NCI-H446 treated with DMSO at 0.1 percent for 48 hours (cell line): ENCODE results near the gene GPATCH1.

Source experiments
- DNase-seq: peaks from one replicate; lab custom pipeline; 2025; lab: John Stamatoyannopoulos, UW

The GPATCH1 gene

DNA sequence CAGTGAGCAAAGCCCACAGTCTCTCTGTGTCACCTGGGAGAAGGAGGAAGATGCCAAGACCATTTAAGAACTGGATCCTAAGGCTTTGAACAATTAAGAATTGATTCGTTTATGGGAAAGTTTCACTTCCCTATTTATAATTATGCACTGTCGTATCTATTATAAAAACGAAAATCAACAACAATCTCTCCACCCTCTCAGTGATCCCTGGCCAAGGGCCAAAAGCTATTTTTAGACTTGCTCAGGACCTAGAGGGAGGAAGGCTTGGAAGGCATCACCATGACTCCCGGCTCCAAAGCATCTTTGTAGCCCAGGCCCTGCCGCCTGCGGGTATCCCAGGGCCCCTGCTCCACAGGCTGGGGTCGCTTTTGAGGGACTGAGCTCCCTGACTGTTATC is 17.6 kb upstream of the GPATCH1 start:
- DNase-seq, result no peak

DNA sequence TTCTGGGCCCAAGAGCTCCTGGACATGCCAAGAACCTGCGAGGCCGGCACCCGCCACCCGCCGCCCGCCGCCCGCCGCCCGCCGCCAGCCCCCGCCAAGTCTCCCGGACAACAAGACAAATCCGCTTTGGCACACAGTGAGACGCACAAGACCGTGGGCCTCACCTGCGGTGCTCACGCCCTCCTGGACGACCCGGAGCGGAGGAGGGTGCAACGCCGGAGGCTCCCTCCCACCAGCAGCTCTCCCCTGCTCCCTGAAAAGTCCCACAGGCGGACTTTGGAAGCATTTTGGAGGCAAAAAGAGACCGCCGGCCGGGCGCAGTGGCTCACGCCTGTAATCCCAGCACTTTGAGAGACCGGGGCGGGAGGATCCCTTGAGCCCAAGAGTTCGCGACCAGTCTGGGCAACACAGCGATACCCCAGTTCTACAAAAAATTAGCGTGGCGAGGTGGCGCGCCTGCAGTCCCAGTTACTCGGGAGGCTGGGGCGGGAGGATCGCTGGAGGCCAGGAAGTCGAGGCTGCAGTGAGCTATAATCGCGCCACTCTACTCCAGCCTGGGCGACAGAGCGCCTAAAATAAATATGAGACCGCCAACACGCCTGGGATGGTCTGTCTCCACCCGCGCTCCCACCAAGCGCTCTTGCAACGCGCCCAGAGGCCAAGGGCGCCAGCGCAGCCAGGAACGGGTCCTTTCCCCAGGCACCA is 17.1 kb upstream of the GPATCH1 start:
- no peak for DNase-seq

DNA sequence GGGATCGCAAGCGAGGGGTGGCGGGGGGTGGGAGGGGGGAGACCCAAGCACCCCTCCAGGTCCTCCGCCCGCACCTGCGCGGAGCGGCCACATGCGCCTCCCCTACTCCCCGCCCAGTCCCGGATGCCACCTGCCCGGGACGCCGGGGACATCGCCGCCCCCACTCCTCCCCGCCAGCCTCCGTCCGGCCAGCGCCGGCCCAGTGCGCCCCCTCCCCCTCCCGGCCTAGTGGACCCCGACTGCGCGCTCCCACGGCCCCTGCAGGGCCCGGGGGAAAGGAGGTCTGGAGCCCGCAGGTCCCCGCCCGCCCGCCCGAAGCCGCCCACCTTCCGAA is 16.6 kb upstream of the GPATCH1 start:
- no peak for DNase-seq

DNA sequence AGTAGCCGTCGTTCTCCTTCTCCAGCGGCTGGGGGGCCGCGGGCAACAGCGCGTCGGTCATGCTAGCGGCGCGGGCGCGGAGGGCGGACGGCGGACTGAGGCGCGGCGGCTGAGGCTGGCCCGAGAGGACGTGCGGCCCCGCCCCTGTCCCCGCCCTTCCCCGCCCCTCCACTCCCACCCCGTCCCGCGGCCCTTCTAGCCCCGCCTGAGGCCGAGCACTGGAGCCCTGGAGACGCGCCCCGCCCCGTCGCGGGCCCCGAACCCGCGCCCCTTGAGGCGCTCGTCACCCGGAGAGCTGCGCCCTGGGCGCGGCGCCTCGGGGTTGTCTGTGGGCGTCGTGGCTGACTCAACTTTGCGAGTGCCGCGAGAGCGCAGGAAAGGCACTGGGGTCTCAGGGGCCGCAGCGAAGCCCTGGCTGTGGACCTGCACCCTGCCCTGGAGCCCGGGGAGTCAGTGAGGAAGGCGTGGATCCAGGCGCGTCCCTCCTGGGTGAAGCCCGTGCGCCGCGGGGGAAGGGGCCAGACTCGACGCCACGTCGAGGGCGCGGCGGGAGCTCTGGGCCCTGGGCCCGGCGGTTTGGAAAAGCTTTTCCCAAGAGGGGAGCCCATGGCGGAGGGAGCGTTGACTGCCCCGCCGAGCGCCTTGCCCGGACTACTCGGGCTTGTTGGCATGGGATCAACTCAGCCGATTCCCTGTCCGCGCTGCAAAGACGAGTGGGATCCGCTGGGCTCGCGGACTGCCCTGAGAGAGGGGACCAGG is 16.0 kb upstream of the GPATCH1 start, which contains the start of gene RHPN2:
Gene RHPN2, minus strand, starts transcription at position 97 of the 759 bp plus-strand sequence. Its CDS starts 36 bp downstream, at position 61.
- DNase-seq, result peak; percentile 40

DNA sequence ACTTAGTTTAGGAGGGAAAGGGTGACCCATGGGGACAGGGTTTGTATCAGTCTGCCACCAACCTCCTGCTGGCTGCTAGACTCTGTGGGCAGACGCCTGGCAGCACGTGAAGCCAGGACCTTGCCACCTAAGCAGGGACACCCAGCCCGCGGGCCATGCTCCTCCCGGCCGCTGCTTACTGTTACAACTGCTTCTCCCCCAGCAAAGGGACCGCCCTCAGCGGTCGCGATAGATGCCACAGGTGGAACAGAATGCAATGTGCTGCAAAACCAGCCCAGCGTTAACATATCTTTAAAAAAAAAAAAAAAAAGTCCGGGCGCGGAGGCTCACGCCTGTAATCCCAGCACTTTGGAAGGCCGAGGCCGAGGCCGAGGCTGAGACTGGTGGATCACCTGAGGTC is 14.4 kb upstream of the GPATCH1 start:
- DNase-seq, result no peak

DNA sequence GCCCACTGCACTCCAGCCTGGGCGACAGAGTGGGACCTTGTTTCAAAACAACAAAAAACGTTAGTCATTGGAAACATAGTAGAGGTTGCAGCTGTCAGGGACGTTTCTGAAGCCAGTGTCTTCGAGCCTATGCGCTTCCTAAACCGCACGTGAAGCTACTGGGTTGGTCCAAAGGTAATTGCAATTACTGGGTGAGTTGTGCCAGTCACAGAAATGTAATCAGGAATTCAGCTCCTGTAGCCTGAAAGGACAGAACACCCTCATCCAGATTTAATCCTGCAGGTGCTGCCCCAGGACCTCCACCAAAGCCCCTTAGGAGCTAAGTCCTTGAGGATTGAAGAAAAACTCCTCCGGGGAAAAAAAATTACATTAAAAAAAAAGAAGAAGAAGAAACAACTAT is 13.9 kb upstream of the GPATCH1 start:
- DNase-seq, result no peak

DNA sequence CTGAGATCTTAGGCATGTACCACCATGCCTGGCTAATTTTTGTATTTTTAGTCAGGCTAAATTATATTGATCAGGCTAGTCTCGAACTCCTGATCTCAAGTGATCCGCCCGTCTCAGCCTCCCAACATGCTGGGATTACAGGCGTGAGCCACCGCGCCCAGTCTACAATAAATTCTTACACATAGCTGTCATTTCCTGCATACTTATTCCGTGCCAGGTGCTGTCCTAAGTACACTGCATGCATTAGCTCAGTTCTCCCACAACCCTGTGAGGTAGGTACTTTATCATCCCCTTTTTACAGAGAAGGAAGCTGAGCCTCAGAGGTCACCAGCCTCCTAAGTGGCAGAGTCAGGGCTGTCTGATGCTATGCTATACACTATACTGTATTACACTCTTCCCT is 9.1 kb upstream of the GPATCH1 start:
- DNase-seq, result no peak

DNA sequence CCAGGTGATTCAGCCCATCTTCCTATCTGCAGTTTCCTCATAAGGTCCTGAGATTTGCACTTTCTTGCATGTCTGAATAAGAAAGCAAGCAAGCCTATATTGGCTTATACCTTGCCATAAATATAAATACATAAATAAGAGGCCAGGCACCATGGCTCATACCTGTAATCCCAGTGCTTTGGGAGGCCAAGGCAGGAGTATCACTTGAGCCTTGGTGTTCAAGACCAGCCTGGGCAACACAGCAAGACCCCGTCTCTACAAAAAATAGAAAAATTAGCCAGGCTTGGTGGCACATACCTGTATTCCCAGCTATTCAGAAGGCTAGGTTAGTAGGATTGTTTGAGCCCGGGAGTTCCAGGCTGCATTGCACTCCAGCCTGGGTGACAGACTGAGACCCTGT is 5.5 kb upstream of the GPATCH1 start:
- DNase-seq, result no peak

DNA sequence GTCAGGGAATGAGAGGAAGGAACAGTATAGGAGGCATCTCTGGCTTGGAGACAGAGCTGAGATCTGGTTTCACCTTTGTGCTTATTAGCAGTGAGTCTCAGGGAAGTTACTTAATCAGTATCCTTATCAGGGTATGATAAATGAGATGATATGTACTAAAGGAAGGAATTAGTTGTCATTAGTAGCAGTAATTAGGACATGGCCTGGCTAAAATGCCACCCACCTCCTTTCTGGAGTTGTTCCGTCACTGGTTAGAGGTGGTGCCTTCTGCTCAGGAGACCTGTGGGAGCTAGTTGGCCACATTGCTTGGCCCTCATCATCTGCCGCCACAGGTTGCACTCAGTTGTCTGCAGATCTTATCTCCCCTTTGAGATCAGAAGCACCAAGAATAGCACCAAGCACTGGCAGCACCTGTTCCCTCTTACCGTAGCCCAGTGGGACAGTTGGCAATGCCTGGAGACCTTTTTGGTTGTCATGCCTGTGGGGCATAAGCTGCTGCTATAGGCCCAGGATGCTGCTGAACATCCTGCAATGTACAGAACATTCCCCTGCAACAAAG is 4.7 kb downstream of the GPATCH1 start:
- no peak for DNase-seq

DNA sequence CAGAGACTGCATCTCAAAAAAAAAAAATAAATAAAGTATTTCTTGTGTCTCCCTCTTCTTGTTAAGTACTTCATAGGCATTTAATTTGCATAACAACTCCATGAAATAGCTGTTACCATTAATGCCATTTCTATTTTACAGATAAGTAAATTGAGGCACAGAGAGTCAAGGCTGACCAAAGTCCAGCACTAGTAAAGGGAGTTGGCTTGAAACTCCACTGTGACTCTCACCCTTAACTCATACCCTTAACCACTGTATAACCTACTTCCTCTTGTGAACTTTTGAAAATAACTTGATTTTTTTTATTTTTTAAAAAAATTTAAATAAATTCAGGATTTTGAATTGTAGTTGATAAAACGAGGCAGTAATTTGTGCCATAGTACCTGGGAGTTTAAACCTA is 6.0 kb downstream of the GPATCH1 start:
- no peak for DNase-seq

DNA sequence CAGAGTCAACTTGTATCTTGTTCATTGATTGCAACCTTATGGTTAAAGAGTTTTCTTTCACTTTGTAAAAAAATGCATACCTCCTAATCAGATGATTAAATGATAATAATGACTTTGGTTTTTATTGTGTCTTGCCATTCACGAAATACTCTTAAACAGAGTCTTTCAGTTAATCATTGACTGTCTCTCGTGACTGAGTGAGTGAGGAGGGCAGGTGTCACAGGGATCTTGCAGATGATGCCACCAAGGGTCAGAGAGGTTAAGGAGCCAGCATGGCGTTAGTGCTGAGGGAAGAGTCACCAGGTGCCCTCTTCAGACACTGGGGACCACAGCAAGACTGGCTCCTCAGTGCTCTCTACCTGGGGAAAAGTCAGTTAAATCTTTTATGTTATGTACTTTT is 8.0 kb downstream of the GPATCH1 start:
- no peak for DNase-seq

DNA sequence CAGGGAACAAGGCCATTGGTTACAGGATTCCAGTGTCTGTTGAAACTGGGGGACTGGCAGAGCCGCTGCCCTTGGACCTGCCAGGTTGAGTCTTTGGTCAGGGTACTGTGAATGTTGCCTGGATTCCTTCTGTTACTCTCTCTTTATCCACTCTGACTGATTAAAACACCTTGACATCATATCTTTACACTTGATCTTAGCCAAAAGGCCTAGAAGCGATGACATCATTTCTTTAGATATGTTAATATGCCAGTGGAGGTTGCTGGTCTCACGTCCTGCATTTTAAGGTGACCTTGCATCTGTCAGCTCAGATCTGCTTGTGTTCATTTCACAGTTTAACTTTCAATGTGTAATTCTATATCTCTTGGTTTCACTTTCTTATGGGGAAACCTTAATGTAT is 9.2 kb downstream of the GPATCH1 start:
- DNase-seq, result no peak

DNA sequence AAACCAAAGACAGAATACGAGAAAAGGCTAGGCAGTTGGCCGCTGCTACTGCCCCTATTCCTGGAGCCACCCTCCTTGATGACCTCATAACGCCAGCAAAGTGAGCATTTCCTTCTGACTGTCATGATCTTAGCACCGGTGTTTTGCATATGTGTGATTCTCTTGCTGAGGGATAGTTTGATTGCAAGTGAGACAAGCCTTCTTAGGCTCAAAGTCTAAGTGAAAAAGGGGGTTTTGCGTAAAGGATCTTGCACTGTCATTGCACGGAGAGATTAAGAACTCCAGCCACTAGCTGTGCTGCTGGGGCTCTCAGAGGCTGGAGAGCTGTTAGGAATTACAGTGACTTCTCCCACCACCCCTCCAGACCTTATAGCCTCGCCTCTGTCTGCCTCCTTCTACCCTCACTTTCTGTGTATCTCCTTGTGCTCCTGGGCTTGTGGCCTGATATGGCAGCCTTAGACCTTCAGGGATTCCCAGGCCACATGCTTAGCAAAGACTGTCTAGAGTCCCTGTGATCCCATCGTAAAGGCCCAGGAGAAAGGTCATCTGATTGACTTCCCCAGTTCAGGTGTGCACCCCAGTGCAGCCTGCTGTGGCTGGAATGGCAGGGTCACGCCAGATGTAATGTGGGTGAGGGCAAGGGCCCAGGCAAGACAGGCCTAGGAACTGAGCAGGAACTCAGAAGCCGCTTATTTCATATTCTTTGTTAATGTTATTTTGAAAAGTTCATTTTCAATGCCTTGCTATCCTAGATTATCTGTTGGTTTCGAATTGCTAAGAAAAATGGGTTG is 12.6 kb downstream of the GPATCH1 start:
- no peak for DNase-seq

DNA sequence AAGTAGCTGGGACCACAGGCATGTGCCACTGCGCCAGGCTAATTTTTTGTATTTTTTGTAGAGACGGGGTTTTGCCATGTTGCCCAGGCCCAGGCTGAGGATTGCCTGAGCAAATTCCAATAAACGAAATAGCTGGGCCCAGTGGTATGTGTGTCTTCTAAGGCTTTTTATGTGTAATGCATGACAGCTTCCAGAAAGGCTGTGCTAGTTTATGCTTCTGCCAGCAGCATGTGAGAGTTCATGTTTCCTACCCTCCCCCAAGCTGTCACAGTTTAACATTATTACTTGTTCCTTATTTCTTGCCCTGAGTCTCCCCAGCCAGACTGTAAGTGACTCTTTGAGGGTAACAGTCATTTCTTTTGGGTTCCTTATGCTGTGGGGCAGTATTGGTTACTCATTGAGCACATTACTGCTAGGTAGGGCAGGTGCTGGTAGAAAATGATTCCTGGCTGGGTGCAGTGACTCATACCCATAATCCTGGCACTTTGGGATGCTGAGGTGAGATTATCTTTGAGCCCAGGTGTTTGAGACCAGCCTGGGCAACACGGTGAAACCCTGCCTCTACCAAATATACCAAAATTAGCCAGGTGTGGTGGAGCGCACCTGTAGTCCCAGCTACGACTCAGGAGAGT is 13.6 kb downstream of the GPATCH1 start:
- DNase-seq, result no peak

DNA sequence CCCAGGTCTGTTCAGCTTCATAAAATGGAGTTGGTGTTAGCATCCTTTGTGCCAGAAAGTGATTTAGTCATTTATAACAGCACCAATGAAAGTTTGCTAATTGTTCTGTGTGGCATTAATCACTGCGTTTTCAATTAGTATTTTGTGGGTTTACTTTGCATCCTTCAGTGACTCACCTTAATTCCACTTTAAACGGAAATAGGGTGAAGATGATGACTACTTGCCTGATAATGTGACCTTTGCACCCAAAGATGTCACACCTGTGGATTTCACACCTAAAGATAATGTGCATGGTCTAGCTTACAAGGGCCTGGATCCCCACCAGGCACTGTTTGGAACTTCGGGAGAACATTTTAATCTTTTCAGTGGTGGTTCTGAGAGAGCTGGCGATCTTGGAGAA is 15.0 kb downstream of the GPATCH1 start:
- DNase-seq, result no peak

DNA sequence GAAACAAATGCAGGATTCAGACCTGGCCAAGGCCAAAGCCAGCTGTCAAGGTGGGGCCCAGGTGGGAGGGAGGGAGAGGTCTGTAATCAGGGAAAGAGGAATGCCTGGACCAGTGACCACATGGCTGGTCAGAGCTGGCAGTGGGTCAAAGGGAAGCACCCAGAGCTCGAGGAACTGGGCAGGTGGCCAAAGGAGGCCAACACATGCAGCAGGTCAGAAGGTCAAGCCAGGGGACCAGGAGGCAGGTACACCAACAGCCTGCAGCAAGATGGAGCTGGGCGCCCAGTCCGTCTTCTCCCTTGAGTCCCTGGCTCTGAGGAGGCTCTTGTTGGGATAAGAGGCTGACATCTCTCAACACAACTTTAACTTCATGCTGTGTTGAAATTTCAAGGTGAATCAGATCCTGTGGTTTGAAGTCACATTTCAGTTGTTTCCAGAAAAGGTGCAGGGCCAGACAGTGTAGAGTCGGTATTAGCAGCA is 17.1 kb downstream of the GPATCH1 start:
- DNase-seq, result no peak

DNA sequence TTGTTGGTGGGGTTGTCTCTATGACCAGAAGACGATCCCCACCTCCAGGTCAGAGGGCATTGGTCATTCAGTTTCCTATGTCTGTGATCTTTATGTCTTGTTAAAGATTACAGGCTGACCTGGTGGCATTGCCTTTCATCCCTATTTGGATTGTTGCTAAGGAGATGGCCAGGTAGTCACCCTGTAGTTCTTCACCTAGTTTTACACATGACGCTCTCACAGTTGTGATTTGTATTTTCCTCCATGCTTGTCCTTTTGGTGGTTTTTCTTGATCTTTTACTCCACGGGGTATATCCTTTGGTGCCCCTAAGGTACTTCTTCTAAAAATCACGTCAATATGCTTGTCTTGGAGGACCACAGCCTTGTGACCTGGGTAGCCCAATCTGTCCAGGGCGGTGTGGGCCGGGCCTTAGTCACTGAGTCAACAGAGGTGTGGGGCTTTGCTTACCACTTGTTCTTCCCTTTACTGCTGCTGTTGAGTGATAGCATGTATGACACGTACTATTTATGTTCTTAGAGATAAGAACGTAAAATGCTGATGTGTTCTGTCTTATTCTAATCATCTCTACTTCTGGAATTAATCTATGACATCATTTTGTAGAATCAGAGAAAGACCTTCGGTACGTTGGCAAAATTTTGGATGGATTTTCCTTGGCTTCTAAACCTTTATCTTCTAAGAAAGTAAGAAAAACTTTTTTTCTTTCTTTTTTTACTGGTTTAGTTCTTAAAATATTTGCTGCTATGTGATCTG is 20.1 kb downstream of the GPATCH1 start:
- no peak for DNase-seq

DNA sequence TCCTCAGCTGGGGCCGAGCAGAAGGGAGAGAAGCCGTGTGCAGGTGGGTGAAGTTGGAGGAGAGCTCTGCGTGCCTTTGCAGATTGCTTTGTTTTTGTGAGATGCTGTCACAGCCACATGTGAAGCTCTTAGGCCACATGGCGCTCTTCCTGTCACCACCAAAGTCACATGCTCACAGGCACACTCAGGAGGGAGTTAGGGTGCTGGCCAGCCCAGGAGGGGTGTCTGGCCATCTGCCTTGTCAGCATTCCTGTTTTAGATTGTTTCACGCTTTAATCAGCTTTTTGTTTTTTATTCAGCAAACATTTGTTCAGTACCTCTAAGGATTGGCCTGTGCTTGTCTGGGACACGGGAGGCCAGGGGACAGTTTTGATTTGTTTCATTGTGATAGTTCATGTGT is 21.9 kb downstream of the GPATCH1 start:
- DNase-seq, result no peak

DNA sequence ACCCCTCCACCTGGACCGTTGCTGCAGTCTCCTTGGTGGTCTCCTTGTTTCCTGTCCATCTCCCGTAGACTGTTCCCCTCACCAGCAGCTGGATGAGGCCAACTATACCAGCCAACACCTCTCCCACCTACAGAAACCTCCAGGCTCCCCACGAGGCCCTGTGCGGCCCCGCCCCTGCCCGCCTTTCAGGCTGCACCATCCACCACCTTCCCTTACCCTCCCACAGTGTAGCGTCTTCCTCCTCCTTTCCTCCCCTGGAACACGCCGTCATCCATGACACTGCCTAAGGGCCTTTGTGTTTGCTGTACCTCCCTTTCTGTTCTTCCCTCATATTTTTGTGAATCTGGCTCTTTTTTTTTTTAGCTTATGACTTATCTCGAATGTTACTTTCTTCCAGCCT is 27.2 kb downstream of the GPATCH1 start:
- no peak for DNase-seq

DNA sequence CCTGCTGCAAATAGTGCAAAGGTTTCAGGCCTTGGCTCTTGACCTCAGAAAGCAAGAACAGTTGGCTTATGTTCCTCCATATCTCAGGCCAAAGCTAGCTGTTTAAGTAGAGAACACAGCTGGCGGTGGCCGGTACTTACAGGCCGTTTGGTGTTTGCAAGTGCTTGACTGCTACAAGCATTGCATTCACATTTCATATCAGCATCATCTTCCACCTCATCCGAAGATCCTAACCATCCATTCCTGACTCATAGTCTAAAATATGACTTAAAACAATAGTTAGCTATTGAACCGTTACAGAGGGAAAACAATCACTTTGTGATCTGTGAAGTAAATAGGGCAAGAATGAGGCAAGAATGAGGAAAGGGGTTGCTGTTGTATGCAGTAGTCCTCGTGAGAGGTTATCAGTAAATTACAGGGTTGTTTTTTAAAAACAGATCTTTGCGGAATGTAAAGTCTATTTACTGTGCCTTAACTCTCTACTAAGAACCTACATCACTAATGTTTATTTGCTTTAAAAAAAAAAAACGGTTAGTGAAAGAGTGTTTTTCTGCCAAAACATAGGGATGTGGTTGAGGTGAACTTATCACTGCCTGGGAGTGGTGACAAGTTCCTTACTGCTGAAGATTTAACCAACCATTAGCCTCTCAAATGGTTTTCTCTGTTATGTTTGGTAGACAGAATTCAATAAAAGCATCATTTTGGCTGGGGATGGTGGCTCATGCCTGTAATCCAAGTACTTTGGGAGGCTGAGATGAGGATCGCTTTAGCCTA is 29.3 kb downstream of the GPATCH1 start:
- no peak for DNase-seq

DNA sequence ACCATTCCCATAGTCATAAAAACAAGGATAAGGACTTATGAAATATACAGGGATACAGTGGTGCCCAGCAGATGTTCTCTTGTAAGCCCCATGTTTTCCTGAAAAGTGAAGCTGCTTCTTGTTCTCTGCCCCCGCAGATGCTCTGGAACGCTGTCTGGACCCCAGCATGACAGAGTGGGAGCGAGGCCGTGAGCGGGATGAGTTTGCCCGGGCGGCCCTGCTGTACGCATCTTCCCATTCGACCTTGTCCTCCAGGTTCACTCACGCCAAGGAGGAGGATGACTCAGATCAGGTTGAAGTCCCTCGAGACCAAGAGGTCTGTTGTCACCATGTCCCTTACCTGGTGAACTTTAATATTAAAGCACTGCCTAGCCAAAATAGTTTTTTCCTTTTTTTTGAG is 30.6 kb downstream of the GPATCH1 start:
- DNase-seq, result no peak
